Neural cell (in vitro differentiated cells): ENCODE measurements around the gene SQSTM1. TPM values are rescaled to one million over a fixed set of nuclear protein-coding genes. Genes with fewer than 3 reads are reported as not detected.

Experiments
- polyA plus RNA-seq: library from polyadenylated mRNA; depleted of rRNA; stranded (reverse); fragments of >200 nt; gene quantifications from 2 replicates; pipeline ENCODE4 v1.2.3, GENCODE V29; 2014
- small RNA-seq, 3 experiments: library from RNA; depleted of rRNA; stranded (forward); fragments of <200 nt; gene quantifications; one replicate each; pipeline ENCODE3, GENCODE V24; 2012

SQSTM1 gene
- polyA plus RNA-seq, 1 donor from 2014 or later: 64.5 TPM

Small RNA genes lying within 50 kb of the gene (small RNA-seq; reads per million reads assigned to genes)
- 0 to 4.2 (median 3.4) reads per million in 3 experiments for gene MIR1229
- gene RF00019: 0 to 1.2 (median 0) reads per million in 3 experiments

Other genes starting within 250 kb of the SQSTM1 start
- 982 and 1,058 TPM in 2 replicates for gene HNRNPH1, start 197.2 kb upstream of the SQSTM1 start, polyA plus RNA-seq
- 0.90 TPM in 1 of 2 replicates, not detected in the other for gene CBY3, start 139.9 kb upstream of the SQSTM1 start, polyA plus RNA-seq
- 227 and 232 TPM in 2 replicates for gene CANX, start 121.9 kb upstream of the SQSTM1 start, polyA plus RNA-seq
- gene MAML1, start 88.1 kb upstream of the SQSTM1 start, polyA plus RNA-seq: 6.8 and 8.4 TPM in 2 replicates
- 5.9 TPM in 1 of 2 replicates, not detected in the other for gene LTC4S, start 26.9 kb upstream of the SQSTM1 start, polyA plus RNA-seq
- 70.6 and 83.7 TPM in 2 replicates for gene MGAT4B, start 14.0 kb upstream of the SQSTM1 start, polyA plus RNA-seq
- gene MRNIP, start 37.9 kb downstream of the SQSTM1 start, polyA plus RNA-seq: 121 and 155 TPM in 2 replicates
- gene TBC1D9B, start 87.0 kb downstream of the SQSTM1 start, polyA plus RNA-seq: 50.7 and 84.2 TPM in 2 replicates